Osteoblast (primary cell): ENCODE measurements around the gene SWAP70. TPM values are rescaled to one million over a fixed set of nuclear protein-coding genes. Genes with fewer than 3 reads are reported as not detected.
A peak's percentile ranks its signal among the peaks of the same experiment; 100 is the strongest.

Experiments
- DNase-seq: peaks from one replicate; pipeline ENCODE4 v3.0.0; 2011; ENCODE audit warnings: low spot score, mixed read lengths; ENCODE audit not compliant: insufficient read length; ENCODE audit errors: missing footprints
- H2AFZ ChIP-seq: 2 replicates; pipeline ENCODE4 v1.6.0; 2011; ENCODE audit warnings: mild to moderate bottlenecking, low read length
- H3K27ac ChIP-seq: 2 replicates; pipeline ENCODE4 v1.5.1; 2011; ENCODE audit warnings: mild to moderate bottlenecking, low read depth, low read length, moderate library complexity
- H3K27me3 ChIP-seq: 2 replicates; pipeline ENCODE4 v1.6.0; 2012; ENCODE audit warnings: mild to moderate bottlenecking, control low read depth, inconsistent platforms, low read length, moderate library complexity; ENCODE audit not compliant: insufficient read depth
- H3K36me3 ChIP-seq: 2 replicates; pipeline ENCODE4 v1.5.1; 2011; ENCODE audit warnings: mild to moderate bottlenecking, low read length, control low read depth, moderate library complexity; ENCODE audit not compliant: insufficient read depth
- H3K4me1 ChIP-seq: 2 replicates; pipeline ENCODE4 v1.5.1; 2011; ENCODE audit warnings: mild to moderate bottlenecking, low read length, control low read depth, moderate library complexity; ENCODE audit not compliant: insufficient read depth
- H3K4me2 ChIP-seq: 2 replicates; pipeline ENCODE4 v1.6.0; 2011; ENCODE audit warnings: mild to moderate bottlenecking, low read length; ENCODE audit not compliant: insufficient read depth
- H3K4me3 ChIP-seq: fragments of 200-600 bp; sonication (generic); 3 replicates; pipeline ENCODE4 v1.5.1; 2012; ENCODE audit warnings: mild to moderate bottlenecking, low read length, inconsistent platforms; ENCODE audit not compliant: insufficient read depth
- H3K79me2 ChIP-seq: 2 replicates; pipeline ENCODE4 v1.6.0; 2012; ENCODE audit warnings: mild to moderate bottlenecking, low read length, control low read depth, inconsistent platforms; ENCODE audit not compliant: insufficient read depth
- H3K9me3 ChIP-seq: 2 replicates; pipeline ENCODE4 v1.5.1; 2011; ENCODE audit warnings: low read depth, low read length, control low read depth
- H4K20me1 ChIP-seq: 2 replicates; pipeline ENCODE4 v1.6.0; 2012; ENCODE audit warnings: mild to moderate bottlenecking, low read length, control low read depth; ENCODE audit not compliant: insufficient read depth
- total RNA-seq: library from RNA; depleted of rRNA; stranded (reverse); fragments of >200 nt; gene quantifications from 2 replicates; pipeline ENCODE4 v1.2.3, GENCODE V29; 2012
- TF ChIP-seq, protein P1 (sequence below): IDR thresholded peaks from 2 replicates; pipeline ENCODE4 v1.5.1; 2011; ENCODE audit warnings: mild to moderate bottlenecking, low read depth, low read length, moderate library complexity; ENCODE audit errors: extremely low read depth

The SWAP70 gene
- total RNA-seq, 1 donor = 62.2 TPM

GRCh38 chr11:9759519-9760192 is 95.8 kb downstream of the SWAP70 start:
- Histone ChIP-seq H3K79me2 (peaks cover 17% of the 10 kb centered on the region), H3K9me3 (no peaks in the 10 kb centered on the region), H3K4me1 (peaks cover 49% of the 10 kb centered on the region), H2AFZ (no peak overlapping the region), H4K20me1 (no peaks in the 10 kb centered on the region), H3K4me2 (peak overlapping the region; percentile 91), H3K27me3 (no peaks in the 10 kb centered on the region), H3K27ac (peak overlapping the region; percentile 95), H3K36me3 (no peaks in the 10 kb centered on the region), H3K4me3 (peak overlapping the region; percentile 69)
- DNase-seq = peak; percentile 99
- TF ChIP-seq, protein P1, sequence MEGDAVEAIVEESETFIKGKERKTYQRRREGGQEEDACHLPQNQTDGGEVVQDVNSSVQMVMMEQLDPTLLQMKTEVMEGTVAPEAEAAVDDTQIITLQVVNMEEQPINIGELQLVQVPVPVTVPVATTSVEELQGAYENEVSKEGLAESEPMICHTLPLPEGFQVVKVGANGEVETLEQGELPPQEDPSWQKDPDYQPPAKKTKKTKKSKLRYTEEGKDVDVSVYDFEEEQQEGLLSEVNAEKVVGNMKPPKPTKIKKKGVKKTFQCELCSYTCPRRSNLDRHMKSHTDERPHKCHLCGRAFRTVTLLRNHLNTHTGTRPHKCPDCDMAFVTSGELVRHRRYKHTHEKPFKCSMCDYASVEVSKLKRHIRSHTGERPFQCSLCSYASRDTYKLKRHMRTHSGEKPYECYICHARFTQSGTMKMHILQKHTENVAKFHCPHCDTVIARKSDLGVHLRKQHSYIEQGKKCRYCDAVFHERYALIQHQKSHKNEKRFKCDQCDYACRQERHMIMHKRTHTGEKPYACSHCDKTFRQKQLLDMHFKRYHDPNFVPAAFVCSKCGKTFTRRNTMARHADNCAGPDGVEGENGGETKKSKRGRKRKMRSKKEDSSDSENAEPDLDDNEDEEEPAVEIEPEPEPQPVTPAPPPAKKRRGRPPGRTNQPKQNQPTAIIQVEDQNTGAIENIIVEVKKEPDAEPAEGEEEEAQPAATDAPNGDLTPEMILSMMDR = no peak

DNA sequence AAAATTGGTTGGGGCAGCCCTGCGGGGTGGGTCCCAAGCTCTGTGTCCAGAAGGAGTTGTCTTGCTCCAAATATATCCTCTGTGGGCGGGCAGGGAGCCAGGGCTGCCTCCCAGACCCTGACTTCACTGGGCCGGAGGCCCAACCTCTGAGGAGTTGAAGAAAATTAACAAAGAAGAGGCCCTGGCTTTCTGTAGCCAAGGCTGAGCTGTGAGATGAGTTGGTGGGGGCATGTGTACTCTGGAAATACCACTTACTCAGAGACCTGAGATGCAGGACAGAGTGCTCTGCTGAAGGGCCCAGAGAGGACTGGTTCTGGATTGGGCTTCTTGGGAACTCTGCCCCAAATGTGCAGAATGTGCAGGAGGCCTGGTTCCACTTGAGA is 96.3 kb downstream of the SWAP70 start:
- no peak overlapping the region for H3K4me3 ChIP-seq
- H3K4me1 ChIP-seq = peaks cover 49% of the 10 kb centered on the region
- no peaks in the 10 kb centered on the region for H3K36me3 ChIP-seq
- H3K27ac ChIP-seq = peak overlapping the region; percentile 95
- H4K20me1 ChIP-seq = no peaks in the 10 kb centered on the region
- no peaks in the 10 kb centered on the region for H3K27me3 ChIP-seq
- no peaks in the 10 kb centered on the region for H3K9me3 ChIP-seq
- peak; percentile 96 for DNase-seq
- no peak overlapping the region for H2AFZ ChIP-seq
- peak overlapping the region; percentile 33 for H3K4me2 ChIP-seq
- peaks cover 17% of the 10 kb centered on the region for H3K79me2 ChIP-seq
- TF ChIP-seq, protein P1 = no peak

DNA sequence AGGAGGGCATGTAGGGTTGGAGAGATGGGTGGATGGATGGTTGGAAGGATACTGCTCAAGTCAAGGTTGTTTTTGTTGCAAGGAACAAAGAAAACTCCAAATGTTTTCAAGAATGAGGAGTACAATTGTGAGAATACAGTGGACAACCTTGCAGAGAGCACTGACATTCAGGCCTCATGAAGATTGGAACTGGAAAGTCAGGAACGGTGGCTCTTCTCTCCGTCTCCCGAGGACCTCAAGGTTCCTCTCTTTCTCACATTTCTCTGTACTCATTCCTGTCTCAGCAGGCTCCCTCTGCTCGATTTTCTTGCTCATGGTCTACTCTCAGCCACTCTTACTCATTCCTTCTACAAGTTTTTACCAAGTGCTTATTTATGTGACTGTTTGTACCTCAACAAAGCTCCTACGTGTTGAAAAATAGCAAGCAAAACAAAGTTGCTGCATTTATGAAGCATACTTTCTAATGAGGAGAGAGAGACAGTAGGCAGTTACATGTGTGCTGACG is 97.6 kb downstream of the SWAP70 start:
- Histone ChIP-seq H3K27me3 (no peaks in the 10 kb centered on the region), H3K27ac (no peak overlapping the region), H3K4me3 (no peak overlapping the region), H3K36me3 (no peaks in the 10 kb centered on the region), H3K9me3 (no peaks in the 10 kb centered on the region), H2AFZ (no peak overlapping the region), H3K4me2 (no peak overlapping the region), H4K20me1 (no peaks in the 10 kb centered on the region), H3K79me2 (peaks cover 17% of the 10 kb centered on the region), H3K4me1 (peaks cover 49% of the 10 kb centered on the region)
- TF ChIP-seq, protein P1 = no peak
- DNase-seq = no peak

- H4K20me1 ChIP-seq = no peaks in the 10 kb centered on the region
- no peak overlapping the region for H3K27ac ChIP-seq
- H3K4me3 ChIP-seq = no peak overlapping the region
- H3K9me3 ChIP-seq = no peaks in the 10 kb centered on the region
- no peak overlapping the region for H2AFZ ChIP-seq
- H3K36me3 ChIP-seq = no peaks in the 10 kb centered on the region
- H3K27me3 ChIP-seq = no peaks in the 10 kb centered on the region
- peaks cover 49% of the 10 kb centered on the region for H3K4me1 ChIP-seq
- no peak for DNase-seq
- TF ChIP-seq, protein P1 = no peak
- peaks cover 17% of the 10 kb centered on the region for H3K79me2 ChIP-seq
- no peak overlapping the region for H3K4me2 ChIP-seq
These were observed 98.7 kb downstream of the SWAP70 start for GRCh38 chr11:9762531-9762930.
